Measurements from ENCODE around the gene YBEY.

DNA sequence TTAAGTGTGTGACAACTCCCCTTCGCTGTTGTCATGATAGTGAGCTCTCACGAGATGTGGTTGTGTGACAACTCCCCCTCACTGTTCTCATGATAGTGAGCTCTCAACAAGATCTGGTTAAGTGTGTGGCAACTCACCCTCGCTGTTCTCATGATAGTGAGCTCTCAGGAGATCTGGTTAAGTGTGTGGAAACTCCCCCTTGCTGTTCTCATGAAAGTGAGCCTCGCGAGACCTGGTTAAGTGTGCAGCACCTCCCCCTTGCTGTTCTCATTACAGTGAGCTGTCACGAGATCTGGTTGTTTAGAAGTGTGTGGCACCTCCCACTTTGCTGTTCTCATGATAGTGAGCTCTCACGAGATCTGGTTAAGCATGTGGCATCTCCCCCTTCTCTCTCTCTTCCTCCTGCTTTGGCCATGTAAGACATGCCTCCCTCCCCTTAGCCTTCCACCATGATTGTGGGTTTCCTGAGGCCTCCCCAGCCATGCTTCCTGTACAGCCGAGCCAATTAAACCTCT is 32.5 kb upstream of the YBEY start:
- TF ChIP-seq POLR2A (IDR thresholded peaks at IDR 0.05; ENCODE audit: low read length) (no peak), GATA1 (IDR thresholded peaks at IDR 0.05; ENCODE audit: low read depth, low read length) (no peak)
